Measurements from ENCODE around the gene CUL2. TPM values are rescaled to one million over a fixed set of nuclear protein-coding genes. Genes with fewer than 3 reads are reported as not detected.

Gene CUL2
- total and polyA plus RNA-seq, 2 experiments from 2014 or later = 17.2 to 38.3 TPM

- TF ChIP-seq ZNF462 (CRISPR knock-in tag; IDR thresholded peaks at IDR 0.05) (peak; percentile 57; the same call in 1 of the 2 replicates), CREB1 (CRISPR knock-in tag; IDR thresholded peaks at IDR 0.05; ENCODE audit: low read depth) (no peak), REST (IDR thresholded peaks at IDR 0.05; ENCODE audit: unreplicated experiment) (no peak), ZNF331 (CRISPR knock-in tag; IDR thresholded peaks at IDR 0.05; ENCODE audit: low read depth) (no peak), ETS1 (IDR thresholded peaks at IDR 0.05) (no peak), NANOG (IDR thresholded peaks at IDR 0.05; ENCODE audit: borderline replicate concordance) (no peak), ZNF114 (CRISPR knock-in tag; IDR thresholded peaks at IDR 0.05) (no peak)
Measured at GRCh38 chr10:34995925-34996324, 94.2 kb downstream of the CUL2 start (continued).

Data from GM23338 (cell line).